ENCODE results near the gene KRTAP10-1.

Gene KRTAP10-1

GRCh38 chr21:44508711-44509445, 31.1 kb downstream of the KRTAP10-1 start:
- Histone ChIP-seq H4K20me1 (ENCODE audit: insufficient read depth, low read length) (no peaks in the 10 kb centered on the region), H3K9me2 (ENCODE audit: low read depth, low read length) (no peaks in the 10 kb centered on the region), H3K27ac (ENCODE audit: low read depth, low read length, poor library complexity, severe bottlenecking) (no peak overlapping the region), H3K4me1 (ENCODE audit: insufficient read depth, low read length, severe bottlenecking) (no peaks in the 10 kb centered on the region), H3K79me2 (ENCODE audit: insufficient read depth, low read length) (no peaks in the 10 kb centered on the region), H3F3A (ENCODE audit: insufficient read depth, low read length) (no peaks in the 10 kb centered on the region), H3K4me2 (ENCODE audit: low read length) (no peak overlapping the region), H3K4me3 (ENCODE audit: low read depth, low read length, poor library complexity, severe bottlenecking) (no peak overlapping the region), H3K36me3 (ENCODE audit: insufficient read depth, low read length) (no peaks in the 10 kb centered on the region), H3K9ac (ENCODE audit: low read length) (no peak overlapping the region), H2AFZ (ENCODE audit: low read length) (no peak overlapping the region), H3K9me3 (ENCODE audit: low read length) (no peaks in the 10 kb centered on the region), H3K27me3 (ENCODE audit: insufficient read depth, low read length) (no peaks in the 10 kb centered on the region; the same call in 1 of the 2 replicates)
- TF ChIP-seq CTCF (IDR thresholded peaks at IDR 0.05; ENCODE audit: low read length) = no peak

DNA sequence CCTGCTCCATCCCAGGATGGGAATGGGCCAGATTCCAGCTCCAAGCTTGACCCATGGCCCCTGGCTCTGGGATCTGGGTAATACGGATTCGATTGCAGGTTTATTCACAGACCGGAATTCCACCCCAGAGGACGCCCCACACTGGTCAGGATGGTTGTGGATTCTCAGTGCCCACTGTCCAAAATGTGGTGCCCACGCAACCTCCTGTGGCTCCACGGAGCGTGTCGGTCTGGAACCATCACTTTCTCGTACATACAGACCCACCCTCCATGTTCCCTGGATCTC, 31.6 kb downstream of the KRTAP10-1 start:
- Histone ChIP-seq H3K4me2 (ENCODE audit: low read length) (no peak overlapping the region), H3K4me3 (ENCODE audit: low read depth, low read length, poor library complexity, severe bottlenecking) (no peak overlapping the region), H3K9me3 (ENCODE audit: low read length) (no peaks in the 10 kb centered on the region), H3K9me2 (ENCODE audit: low read depth, low read length) (no peaks in the 10 kb centered on the region), H4K20me1 (ENCODE audit: insufficient read depth, low read length) (no peaks in the 10 kb centered on the region), H3K36me3 (ENCODE audit: insufficient read depth, low read length) (no peaks in the 10 kb centered on the region), H3K9ac (ENCODE audit: low read length) (no peak overlapping the region), H3K4me1 (ENCODE audit: insufficient read depth, low read length, severe bottlenecking) (no peaks in the 10 kb centered on the region), H3K27me3 (ENCODE audit: insufficient read depth, low read length) (no peaks in the 10 kb centered on the region; the same call in 1 of the 2 replicates), H3K27ac (ENCODE audit: low read depth, low read length, poor library complexity, severe bottlenecking) (no peak overlapping the region), H2AFZ (ENCODE audit: low read length) (no peak overlapping the region), H3F3A (ENCODE audit: insufficient read depth, low read length) (no peaks in the 10 kb centered on the region), H3K79me2 (ENCODE audit: insufficient read depth, low read length) (no peaks in the 10 kb centered on the region)
- no peak for TF ChIP-seq EZH2 (IDR thresholded peaks at IDR 0.05; ENCODE audit: borderline replicate concordance, low read length)
- no peak for TF ChIP-seq CTCF (IDR thresholded peaks at IDR 0.05; ENCODE audit: low read length)

- H3K9me2 ChIP-seq (ENCODE audit: low read depth, low read length) = no peaks in the 10 kb centered on the region
- H3K9me3 ChIP-seq (ENCODE audit: low read length) = no peaks in the 10 kb centered on the region
- no peaks in the 10 kb centered on the region for H4K20me1 ChIP-seq (ENCODE audit: insufficient read depth, low read length)
- no peak overlapping the region for H3K27ac ChIP-seq (ENCODE audit: low read depth, low read length, poor library complexity, severe bottlenecking)
- H3K27me3 ChIP-seq (ENCODE audit: insufficient read depth, low read length) = no peaks in the 10 kb centered on the region; the same call in 1 of the 2 replicates
- H3K4me1 ChIP-seq (ENCODE audit: insufficient read depth, low read length, severe bottlenecking) = no peaks in the 10 kb centered on the region
- no peaks in the 10 kb centered on the region for H3K79me2 ChIP-seq (ENCODE audit: insufficient read depth, low read length)
- no peaks in the 10 kb centered on the region for H3K36me3 ChIP-seq (ENCODE audit: insufficient read depth, low read length)
- H2AFZ ChIP-seq (ENCODE audit: low read length) = no peak overlapping the region
- H3K9ac ChIP-seq (ENCODE audit: low read length) = no peak overlapping the region
- no peaks in the 10 kb centered on the region for H3F3A ChIP-seq (ENCODE audit: insufficient read depth, low read length)
- TF ChIP-seq EZH2 (IDR thresholded peaks at IDR 0.05; ENCODE audit: borderline replicate concordance, low read length) (no peak), CTCF (IDR thresholded peaks at IDR 0.05; ENCODE audit: low read length) (no peak)
- no peak overlapping the region for H3K4me3 ChIP-seq (ENCODE audit: low read depth, low read length, poor library complexity, severe bottlenecking)
- H3K4me2 ChIP-seq (ENCODE audit: low read length) = no peak overlapping the region
Observed at GRCh38 chr21:44507673-44508425, 32.1 kb downstream of the KRTAP10-1 start.

All from OCI-LY1 (cell line).